Right lobe of liver (tissue), 4 donors: ENCODE measurements around the gene MYO10.

Experiments
- CTCF ChIP-seq, 4 donors: fragments of 200-600 bp in 3 of 4; fragments of 450-650 bp in 1 of 4; IDR thresholded peaks; one replicate each; pipeline versions ENCODE4 v1.5.1 to v1.8.0; 2016 to 2022; ENCODE audit warnings: antibody characterized with exemption in 4 of 4, mild to moderate bottlenecking in 2 of 4
- POLR2A ChIP-seq: fragments of 450-650 bp; IDR thresholded peaks from one replicate; pipeline ENCODE4 v1.6.1; 2017; ENCODE audit warnings: antibody characterized with exemption, mild to moderate bottlenecking
- donor health status: DM: no; HTN: no; CAD: no.
- donor health status: DM: no; HTN: no; CAD: no.
- donor health status: DM: no; HTN: yes; CAD: no.

GRCh38 chr5:16659536-16659935, 276.6 kb downstream of the MYO10 start:
- TF ChIP-seq CTCF (IDR thresholded peaks at IDR 0.05) (no peak), POLR2A (no peak)
